ENCODE results near the gene GMPS. TPM values are rescaled to one million over a fixed set of nuclear protein-coding genes. Genes with fewer than 3 reads are reported as not detected.

The GMPS gene
- total and polyA plus RNA-seq, 9 of the 15 experiments (the other 6 are each of a cell fraction or from before 2014, with no cell fraction given): 73.7 to 282 (median 156) TPM

- TF ChIP-seq, protein P1, sequence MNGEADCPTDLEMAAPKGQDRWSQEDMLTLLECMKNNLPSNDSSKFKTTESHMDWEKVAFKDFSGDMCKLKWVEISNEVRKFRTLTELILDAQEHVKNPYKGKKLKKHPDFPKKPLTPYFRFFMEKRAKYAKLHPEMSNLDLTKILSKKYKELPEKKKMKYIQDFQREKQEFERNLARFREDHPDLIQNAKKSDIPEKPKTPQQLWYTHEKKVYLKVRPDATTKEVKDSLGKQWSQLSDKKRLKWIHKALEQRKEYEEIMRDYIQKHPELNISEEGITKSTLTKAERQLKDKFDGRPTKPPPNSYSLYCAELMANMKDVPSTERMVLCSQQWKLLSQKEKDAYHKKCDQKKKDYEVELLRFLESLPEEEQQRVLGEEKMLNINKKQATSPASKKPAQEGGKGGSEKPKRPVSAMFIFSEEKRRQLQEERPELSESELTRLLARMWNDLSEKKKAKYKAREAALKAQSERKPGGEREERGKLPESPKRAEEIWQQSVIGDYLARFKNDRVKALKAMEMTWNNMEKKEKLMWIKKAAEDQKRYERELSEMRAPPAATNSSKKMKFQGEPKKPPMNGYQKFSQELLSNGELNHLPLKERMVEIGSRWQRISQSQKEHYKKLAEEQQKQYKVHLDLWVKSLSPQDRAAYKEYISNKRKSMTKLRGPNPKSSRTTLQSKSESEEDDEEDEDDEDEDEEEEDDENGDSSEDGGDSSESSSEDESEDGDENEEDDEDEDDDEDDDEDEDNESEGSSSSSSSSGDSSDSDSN (IDR thresholded peaks at IDR 0.05; ENCODE audit: borderline replicate concordance in 1 of 2, low read depth in 2 of 2, low read length in 2 of 2): 0 out of 4 replicates have a peak, but pooled peaks of 1 of the 2 experiments have one; percentile 52
- TF ChIP-seq, protein P2, sequence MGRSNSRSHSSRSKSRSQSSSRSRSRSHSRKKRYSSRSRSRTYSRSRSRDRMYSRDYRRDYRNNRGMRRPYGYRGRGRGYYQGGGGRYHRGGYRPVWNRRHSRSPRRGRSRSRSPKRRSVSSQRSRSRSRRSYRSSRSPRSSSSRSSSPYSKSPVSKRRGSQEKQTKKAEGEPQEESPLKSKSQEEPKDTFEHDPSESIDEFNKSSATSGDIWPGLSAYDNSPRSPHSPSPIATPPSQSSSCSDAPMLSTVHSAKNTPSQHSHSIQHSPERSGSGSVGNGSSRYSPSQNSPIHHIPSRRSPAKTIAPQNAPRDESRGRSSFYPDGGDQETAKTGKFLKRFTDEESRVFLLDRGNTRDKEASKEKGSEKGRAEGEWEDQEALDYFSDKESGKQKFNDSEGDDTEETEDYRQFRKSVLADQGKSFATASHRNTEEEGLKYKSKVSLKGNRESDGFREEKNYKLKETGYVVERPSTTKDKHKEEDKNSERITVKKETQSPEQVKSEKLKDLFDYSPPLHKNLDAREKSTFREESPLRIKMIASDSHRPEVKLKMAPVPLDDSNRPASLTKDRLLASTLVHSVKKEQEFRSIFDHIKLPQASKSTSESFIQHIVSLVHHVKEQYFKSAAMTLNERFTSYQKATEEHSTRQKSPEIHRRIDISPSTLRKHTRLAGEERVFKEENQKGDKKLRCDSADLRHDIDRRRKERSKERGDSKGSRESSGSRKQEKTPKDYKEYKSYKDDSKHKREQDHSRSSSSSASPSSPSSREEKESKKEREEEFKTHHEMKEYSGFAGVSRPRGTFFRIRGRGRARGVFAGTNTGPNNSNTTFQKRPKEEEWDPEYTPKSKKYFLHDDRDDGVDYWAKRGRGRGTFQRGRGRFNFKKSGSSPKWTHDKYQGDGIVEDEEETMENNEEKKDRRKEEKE (IDR thresholded peaks at IDR 0.05; ENCODE audit: borderline replicate concordance in 1 of 2, control insufficient read depth in 1 of 2, low read depth in 2 of 2, low read length in 1 of 2): no peak
- TF ChIP-seq SMARCA4 (IDR thresholded peaks at IDR 0.05): 0 out of 2 replicates have a peak, but pooled peaks have one; percentile 9
- peak in 1 of 2 experiments; percentile 46 for TF ChIP-seq AFF1 (IDR thresholded peaks at IDR 0.05; ENCODE audit: low read depth in 1 of 2, partially characterized antibody in 2 of 2)
- no peak for TF ChIP-seq SRSF9 (IDR thresholded peaks at IDR 0.05; ENCODE audit: borderline replicate concordance, low read depth, low read length)
- TF ChIP-seq CHD1 (IDR thresholded peaks at IDR 0.05; ENCODE audit: low read length): peak; percentile 72
These were observed 17.0 kb upstream of the GMPS start (continued) for GRCh38 chr3:155853214-155854140.

Measured in K562 (cell line).